Tongue (tissue), 2 donors: ENCODE data around the gene SLC12A4. TPM values are rescaled to one million over a fixed set of nuclear protein-coding genes. Genes with fewer than 3 reads are reported as not detected.

ENCODE experiments used
- small RNA-seq: library from RNA; depleted of rRNA; stranded (forward); fragments of <200 nt; gene quantifications from one replicate; pipeline ENCODE3, GENCODE V24; 2014; ENCODE audit warnings: low replicate concordance
- total RNA-seq: library from RNA; depleted of rRNA; stranded (reverse); fragments of >200 nt; gene quantifications from one replicate; pipeline ENCODE4 v1.2.3, GENCODE V29; 2014

SLC12A4 gene
- total RNA-seq, 1 donor from 2014 or later, result 70.4 TPM

Small RNA genes within 50 kb of the gene (small RNA-seq; reads per million reads assigned to genes)
- gene RNU6-359P, result not detected

Other genes with a start within 250 kb of the SLC12A4 start
- gene GFOD2, start 249.3 kb downstream of the SLC12A4 start, total RNA-seq, result 12.5 TPM
- gene RANBP10, start 162.1 kb downstream of the SLC12A4 start, total RNA-seq, result 10.5 TPM
- gene TSNAXIP1, start 161.7 kb downstream of the SLC12A4 start, total RNA-seq, result 1.1 TPM
- gene THAP11, start 126.3 kb downstream of the SLC12A4 start, total RNA-seq, result 50.7 TPM
- gene NUTF2, start 121.7 kb downstream of the SLC12A4 start, total RNA-seq, result 124 TPM
- gene CENPT, start 120.9 kb downstream of the SLC12A4 start, total RNA-seq, result 20.8 TPM
- gene EDC4, start 95.6 kb downstream of the SLC12A4 start, total RNA-seq, result 67.6 TPM
- not detected for gene NRN1L, start 83.8 kb downstream of the SLC12A4 start, total RNA-seq
- gene PSKH1, start 75.4 kb downstream of the SLC12A4 start, total RNA-seq, result 18.9 TPM
- 0.51 TPM for gene CTRL, start 36.8 kb downstream of the SLC12A4 start, total RNA-seq
- gene PSMB10, start 31.8 kb downstream of the SLC12A4 start, total RNA-seq, result 50.2 TPM
- 7.3 TPM for gene LCAT, start 24.5 kb downstream of the SLC12A4 start, total RNA-seq
- not detected for gene DPEP3, start 11.9 kb upstream of the SLC12A4 start, total RNA-seq
- 12.1 TPM for gene DPEP2, start 30.8 kb upstream of the SLC12A4 start, total RNA-seq
- gene DPEP2NB, start 47.3 kb upstream of the SLC12A4 start, total RNA-seq, result not detected
- gene DDX28, start 54.6 kb upstream of the SLC12A4 start, total RNA-seq, result 9.7 TPM
- 13.7 TPM for gene DUS2, start 54.6 kb upstream of the SLC12A4 start, total RNA-seq
- 30.9 TPM for gene NFATC3, start 116.7 kb upstream of the SLC12A4 start, total RNA-seq